ENCODE results near the gene ASXL3.

GRCh38 chr18:33596178-33596854 is 18.3 kb downstream of the ASXL3 start:
- no peak for TF ChIP-seq POLR2A (IDR thresholded peaks at IDR 0.05; ENCODE audit: low read depth, low read length)
- no peak for TF ChIP-seq POLR2AphosphoS5 (IDR thresholded peaks at IDR 0.05; ENCODE audit: low read depth, low read length)
- no peak for TF ChIP-seq TAF1 (IDR thresholded peaks at IDR 0.05; ENCODE audit: low read depth, low read length)

Data from GM12891 (cell line).